Tibial nerve (tissue), 4 donors: ENCODE data around the gene PFDN1. TPM values are rescaled to one million over a fixed set of nuclear protein-coding genes. Genes with fewer than 3 reads are reported as not detected.
"Not testable (repeated sequence)": the region's sequence is repeated elsewhere in the genome, so short reads cannot be mapped to it uniquely, and the experiment has no call there.

ENCODE experiments used
- DNase-seq, 2 donors: peaks; one replicate each; pipeline ENCODE4 v3.0.0-alpha.2; 2019; ENCODE audit warnings: low spot score in 2 of 2
- H3K27ac ChIP-seq, 4 donors: fragments of 200-600 bp; sonication (generic) in 3 of 4; one replicate each; pipeline ENCODE4 v1.5.1; 2017 to 2019; ENCODE audit warnings: mild to moderate bottlenecking in 1 of 4
- H3K27me3 ChIP-seq, 2 donors: fragments of 200-600 bp; sonication (generic) in 1 of 2; one replicate each; pipeline versions ENCODE4 v1.5.1 to v1.6.0; 2017 to 2019
- H3K36me3 ChIP-seq, 3 donors: fragments of 200-600 bp; sonication (generic); one replicate each; pipeline ENCODE4 v1.5.1; 2018 to 2019
- H3K4me1 ChIP-seq, 4 donors: fragments of 200-600 bp; sonication (generic) in 3 of 4; one replicate each; pipeline ENCODE4 v1.5.1; 2017 to 2019
- H3K4me3 ChIP-seq, 4 donors: fragments of 200-600 bp; sonication (generic) in 3 of 4; one replicate each; pipeline ENCODE4 v1.5.1; 2017 to 2019; ENCODE audit warnings: mild to moderate bottlenecking in 1 of 4, moderate library complexity in 1 of 4
- H3K9me3 ChIP-seq, 4 donors: fragments of 200-600 bp; sonication (generic) in 3 of 4; one replicate each; pipeline ENCODE4 v1.5.1; 2017 to 2019
- CTCF ChIP-seq, 5 experiments: fragments of 200-600 bp in 3 of 5; fragments of 450-650 bp in 2 of 5; sonication (generic) in 3 of 5; IDR thresholded peaks; one replicate each; pipeline ENCODE4 v1.5.1; 2016 to 2019; ENCODE audit warnings: antibody characterized with exemption in 5 of 5, mild to moderate bottlenecking in 3 of 5, moderate library complexity in 2 of 5
- EP300 ChIP-seq, 2 donors: sonication (generic); formaldehyde crosslinking; IDR thresholded peaks; one replicate each; pipeline ENCODE4 v1.6.1; 2017; ENCODE audit warnings: antibody characterized with exemption in 2 of 2, mild to moderate bottlenecking in 1 of 2
- POLR2A ChIP-seq, 2 donors: fragments of 450-650 bp; IDR thresholded peaks; one replicate each; pipeline ENCODE4 v1.6.1; 2017; ENCODE audit warnings: antibody characterized with exemption in 2 of 2, mild to moderate bottlenecking in 2 of 2, moderate library complexity in 2 of 2
- WGBS, 2 donors: methylation state at CpG; one replicate each; pipeline ENCODE4 v1.1.5; 2018; 5-methylcytosine and 5-hydroxymethylcytosine counted together
- total RNA-seq, 4 donors: library from RNA; depleted of rRNA; stranded (reverse); fragments of >200 nt; gene quantifications; one replicate each; pipeline ENCODE4 v1.1.0, GENCODE V29; 2016

The PFDN1 gene
- total RNA-seq, 4 donors from 2014 or later, result 98.2 to 146 (median 109) TPM

GRCh38 chr5:140202610-140203009, 100.3 kb downstream of the PFDN1 start:
- Histone ChIP-seq H3K4me3 (no peak overlapping the region), H3K9me3 (no peaks in the 10 kb centered on the region), H3K4me1 (peaks cover 0 to 9% (median 0%) of the 10 kb centered on the region in 4 donors), H3K27me3 (no peaks in the 10 kb centered on the region), H3K36me3 (peaks cover 0 to 13% (median 0%) of the 10 kb centered on the region in 3 donors), H3K27ac (no peak overlapping the region)
- DNase-seq, result no peak
- TF ChIP-seq EP300 (IDR thresholded peaks at IDR 0.05), result no peak
- no peak for TF ChIP-seq POLR2A (IDR thresholded peaks at IDR 0.05)
- no peak for TF ChIP-seq CTCF (IDR thresholded peaks at IDR 0.05)
- 68 to 70% methylated on average over 2 of the region's 2 CpGs for WGBS, 2 donors

- Histone ChIP-seq H3K27me3 (no peaks in the 10 kb centered on the region), H3K36me3 (peaks cover 0 to 13% (median 0%) of the 10 kb centered on the region in 3 donors), H3K4me1 (peaks cover 0 to 9% (median 0%) of the 10 kb centered on the region in 4 donors), H3K4me3 (no peak overlapping the region), H3K27ac (no peak overlapping the region), H3K9me3 (no peaks in the 10 kb centered on the region)
- no peak for TF ChIP-seq POLR2A (IDR thresholded peaks at IDR 0.05)
- no peak for TF ChIP-seq EP300 (IDR thresholded peaks at IDR 0.05)
- no peak for TF ChIP-seq CTCF (IDR thresholded peaks at IDR 0.05)
- DNase-seq, result no peak
- 74 to 85% methylated on average over 4 of the region's 4 CpGs for WGBS, 2 donors
Observed at GRCh38 chr5:140202078-140202477, 100.8 kb downstream of the PFDN1 start.

- not testable (repeated sequence) for H3K4me3 ChIP-seq, H3K4me1 ChIP-seq, H3K27me3 ChIP-seq, H3K9me3 ChIP-seq, H3K27ac ChIP-seq, DNase-seq
- 85 to 87% methylated on average over 1 of the region's 1 CpG for WGBS, 2 donors
- peaks cover 0 to 16% (median 0%) of the 10 kb centered on the region in 3 donors for H3K36me3 ChIP-seq
Observed at GRCh38 chr5:140198915-140199314, 104.0 kb downstream of the PFDN1 start.

- DNase-seq, result no peak
- H3K4me1 ChIP-seq, result no peaks in the 10 kb centered on the region
- peaks cover 0 to 16% (median 0%) of the 10 kb centered on the region in 3 donors for H3K36me3 ChIP-seq
- no peak overlapping the region for H3K27ac ChIP-seq
- no peak for TF ChIP-seq POLR2A (IDR thresholded peaks at IDR 0.05)
- TF ChIP-seq EP300 (IDR thresholded peaks at IDR 0.05), result no peak
- TF ChIP-seq CTCF (IDR thresholded peaks at IDR 0.05), result no peak
- no peak overlapping the region for H3K4me3 ChIP-seq
- H3K9me3 ChIP-seq, result no peaks in the 10 kb centered on the region
- WGBS, 2 donors, result 92 to 94% methylated on average over 2 of the region's 2 CpGs
- no peaks in the 10 kb centered on the region for H3K27me3 ChIP-seq
Observed at GRCh38 chr5:140197023-140197422, 105.9 kb downstream of the PFDN1 start.

GRCh38 chr5:140196115-140196814, 106.6 kb downstream of the PFDN1 start:
- TF ChIP-seq POLR2A (IDR thresholded peaks at IDR 0.05), result no peak
- no peak for TF ChIP-seq CTCF (IDR thresholded peaks at IDR 0.05)
- no peak for TF ChIP-seq EP300 (IDR thresholded peaks at IDR 0.05)
- Histone ChIP-seq H3K27me3 (no peaks in the 10 kb centered on the region), H3K4me3 (no peak overlapping the region), H3K27ac (no peak overlapping the region), H3K9me3 (no peaks in the 10 kb centered on the region), H3K4me1 (peaks cover 0 to 1% (median under 1%) of the 10 kb centered on the region in 4 donors), H3K36me3 (peaks cover 0 to 16% (median 0%) of the 10 kb centered on the region in 3 donors)
- WGBS, 2 donors, result 79 to 81% methylated on average over 2 of the region's 2 CpGs
- no peak for DNase-seq

Other genes with a start within 250 kb of the PFDN1 start
- 10 to 100 TPM; 35.1 to 56.8 (median 42.5) TPM for gene PURA, start 189.0 kb downstream of the PFDN1 start, total RNA-seq
- 10 to 100 TPM; 16.5 to 28.6 (median 27.1) TPM for gene IGIP, start 177.2 kb downstream of the PFDN1 start, total RNA-seq
- gene CYSTM1, start 127.9 kb downstream of the PFDN1 start, total RNA-seq, result 10 to 100 TPM; 44.9 to 77.6 (median 63.5) TPM
- 10 to 100 TPM; 27.1 to 30.9 (median 27.8) TPM for gene HBEGF, start 43.5 kb upstream of the PFDN1 start, total RNA-seq
- not detected for gene SLC4A9, start 57.1 kb upstream of the PFDN1 start, total RNA-seq
- 100 to 1,000 TPM; 119 to 212 (median 162) TPM for gene ANKHD1, start 98.7 kb upstream of the PFDN1 start, total RNA-seq
- 10 to 100 TPM; 12.3 to 29.4 (median 14.9) TPM for gene EIF4EBP3, start 244.6 kb upstream of the PFDN1 start, total RNA-seq